ENCODE data around the gene ABRACL. TPM values are rescaled to one million over a fixed set of nuclear protein-coding genes. Genes with fewer than 3 reads are reported as not detected.

The ABRACL gene
- total RNA-seq, 1 experiment from 2014 or later = 22.2 TPM

- no peaks in the 10 kb centered on the region for H3K36me3 ChIP-seq (ENCODE audit: control insufficient read depth, insufficient read depth, low read length)
- H3K4me1 ChIP-seq (ENCODE audit: control insufficient read depth, insufficient read depth, low read length) = no peaks in the 10 kb centered on the region
- no peak for DNase-seq (ENCODE audit: low read depth, low spot score)
- TF ChIP-seq TCF7L2 (IDR thresholded peaks at IDR 0.05; ENCODE audit: low read depth, low read length) (no peak), POLR2AphosphoS5 (IDR thresholded peaks at IDR 0.05; ENCODE audit: low read depth, low read length) (no peak), SIN3A (IDR thresholded peaks at IDR 0.05; ENCODE audit: borderline replicate concordance, insufficient read depth, low read depth, low read length) (no peak), REST (IDR thresholded peaks at IDR 0.05; ENCODE audit: insufficient read depth in 1 of 2, low read depth in 2 of 2, low read length in 1 of 2) (no peak), CTCF (IDR thresholded peaks at IDR 0.05) (no peak)
- H3K27ac ChIP-seq (ENCODE audit: low read length) = no peak overlapping the region
- no peak for ATAC-seq
- no peak overlapping the region for H3K4me3 ChIP-seq (ENCODE audit: low read depth in 2 of 2, low read length in 2 of 2)
- in situ Hi-C loops (cut with HindIII; ENCODE audit: low pct_unique_long_range_greater_than_20kb, low sequenced_read_pairs) (no loop called here), intact Hi-C loops (cut with micrococcal nuclease; ENCODE audit: unreplicated experiment) (no loop called here)
- H3K9me3 ChIP-seq (ENCODE audit: control insufficient read depth, insufficient read depth, low read depth, low read length) = no peaks in the 10 kb centered on the region
- POLR2A ChIA-PET = no interaction called here
- peaks cover 13% of the 10 kb centered on the region for H3K27me3 ChIP-seq (ENCODE audit: control insufficient read depth, insufficient read depth, low read length)
- no TSS peak for BruUV-seq (replicated peaks)
- CTCF ChIA-PET = no interaction called here
Observed at GRCh38 chr6:138999949-139000725, 28.4 kb upstream of the ABRACL start.

DNA sequence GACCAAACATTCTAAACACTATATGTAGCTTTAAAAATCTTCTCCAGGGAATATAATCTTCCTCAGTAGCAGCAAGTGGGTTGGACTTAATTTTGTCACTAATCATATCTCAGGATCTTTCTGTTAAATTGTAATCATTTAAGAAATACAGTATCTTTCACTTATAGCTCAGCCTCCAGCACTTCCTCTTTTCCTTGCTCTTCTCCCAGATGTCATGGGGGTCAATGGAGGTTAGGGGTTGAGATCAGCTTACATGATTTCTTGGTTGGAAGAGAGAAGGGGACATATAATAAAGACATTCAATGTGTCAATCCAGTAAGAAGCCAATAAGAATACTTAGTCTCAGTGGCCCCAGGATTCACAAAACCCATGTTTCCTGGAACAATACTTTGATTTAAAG is 24.8 kb upstream of the ABRACL start:
- CTCF ChIA-PET = no interaction called here
- Histone ChIP-seq H3K27me3 (ENCODE audit: control insufficient read depth, insufficient read depth, low read length) (peaks cover 13% of the 10 kb centered on the region), H3K4me3 (ENCODE audit: low read depth in 2 of 2, low read length in 2 of 2) (no peak overlapping the region), H3K9me3 (ENCODE audit: control insufficient read depth, insufficient read depth, low read depth, low read length) (no peaks in the 10 kb centered on the region), H3K4me1 (ENCODE audit: control insufficient read depth, insufficient read depth, low read length) (no peaks in the 10 kb centered on the region), H3K36me3 (ENCODE audit: control insufficient read depth, insufficient read depth, low read length) (no peaks in the 10 kb centered on the region), H3K27ac (ENCODE audit: low read length) (no peak overlapping the region)
- in situ Hi-C loops (cut with HindIII; ENCODE audit: low pct_unique_long_range_greater_than_20kb, low sequenced_read_pairs) (no loop called here), intact Hi-C loops (cut with micrococcal nuclease; ENCODE audit: unreplicated experiment) (no loop called here)
- BruUV-seq (replicated peaks) = no TSS peak
- POLR2A ChIA-PET = no interaction called here
- TF ChIP-seq CTCF (IDR thresholded peaks at IDR 0.05) = no peak
- TF ChIP-seq SIN3A (IDR thresholded peaks at IDR 0.05; ENCODE audit: borderline replicate concordance, insufficient read depth, low read depth, low read length) = no peak
- no peak for TF ChIP-seq REST (IDR thresholded peaks at IDR 0.05; ENCODE audit: insufficient read depth in 1 of 2, low read depth in 2 of 2, low read length in 1 of 2)
- no peak for TF ChIP-seq POLR2AphosphoS5 (IDR thresholded peaks at IDR 0.05; ENCODE audit: low read depth, low read length)
- TF ChIP-seq TCF7L2 (IDR thresholded peaks at IDR 0.05; ENCODE audit: low read depth, low read length) = no peak
- DNase-seq (ENCODE audit: low read depth, low spot score) (no peak), ATAC-seq (no peak)

Data from Panc1 (cell line).